Frontal cortex (tissue), 4 donors: ENCODE measurements around the gene SLC6A19. TPM values are rescaled to one million over a fixed set of nuclear protein-coding genes. Genes with fewer than 3 reads are reported as not detected.
"Not testable (repeated sequence)": the region's sequence is repeated elsewhere in the genome, so short reads cannot be mapped to it uniquely, and the experiment has no call there.

Experiments used
- DNase-seq, 2 donors: peaks; one replicate each; pipeline ENCODE4 v3.0.0; 2012; ENCODE audit warnings: low spot score in 2 of 2
- FAIRE-seq: peaks from 2 replicates; lab custom pipeline; 2012; peaks lifted over from hg19 to GRCh38; lab: Jason Lieb, UNC
- total RNA-seq: library from RNA; depleted of rRNA; stranded (reverse); fragments of >200 nt; gene quantifications from one replicate; pipeline ENCODE4 v1.2.3, GENCODE V29; 2014
- donor health status: control.
- donor health status: control.
- donor health status: control.

SLC6A19 gene
- total RNA-seq, 1 donor from 2014 or later: not detected

DNA sequence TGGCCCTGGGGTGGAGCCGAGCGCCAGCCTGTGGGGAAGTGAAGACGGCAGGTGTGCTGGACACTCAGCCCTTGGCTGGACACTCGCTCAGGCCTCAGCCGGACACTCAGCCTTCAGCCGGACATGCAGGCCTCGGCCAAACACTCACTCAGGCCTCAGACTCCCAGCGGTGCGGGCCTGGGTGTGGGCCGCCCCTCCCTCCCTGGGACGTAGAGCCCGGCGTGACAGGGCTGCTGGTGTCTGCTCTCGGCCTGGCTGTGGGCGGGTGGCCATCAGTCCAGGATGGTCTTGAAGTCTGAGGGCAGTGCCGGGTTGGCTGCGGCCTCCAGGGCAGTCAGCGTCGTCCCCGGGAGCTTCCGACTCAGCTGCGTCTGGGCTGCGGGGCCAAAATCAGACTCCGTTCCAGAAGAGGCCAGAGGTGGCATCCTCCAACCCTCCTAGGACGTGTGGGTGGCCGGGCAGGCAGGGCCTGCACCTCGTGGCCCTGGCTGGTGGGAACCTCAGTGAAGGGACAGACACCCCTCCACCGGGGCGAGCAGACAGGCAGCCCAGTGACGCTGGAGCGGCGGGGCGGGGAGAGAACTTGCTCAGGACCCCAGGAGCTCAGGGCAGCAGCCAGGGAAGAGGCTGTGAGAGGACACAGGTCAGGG is 52.2 kb downstream of the SLC6A19 start:
- no peak for DNase-seq
- no peak for FAIRE-seq

DNA sequence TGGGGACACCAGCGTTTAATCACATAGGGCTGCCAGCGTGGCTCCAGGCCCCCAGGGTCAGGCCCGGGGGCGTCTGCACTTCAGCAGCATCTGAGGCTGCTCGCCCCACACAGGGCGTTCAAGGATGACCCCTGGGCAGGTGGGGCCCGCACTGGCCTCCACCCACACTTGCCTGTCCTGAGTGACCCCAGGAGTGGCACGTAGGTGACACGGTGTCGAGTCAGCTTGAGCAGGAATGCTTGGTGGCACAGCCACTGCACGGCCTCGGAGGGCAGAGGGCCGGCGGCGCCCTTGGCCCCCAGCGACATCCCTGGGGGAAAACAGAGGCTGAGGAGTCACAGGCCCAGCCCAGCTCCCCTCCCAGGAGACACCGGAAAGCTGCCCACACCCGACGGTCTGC is 52.8 kb downstream of the SLC6A19 start:
- no peak for DNase-seq
- FAIRE-seq: no peak

DNA sequence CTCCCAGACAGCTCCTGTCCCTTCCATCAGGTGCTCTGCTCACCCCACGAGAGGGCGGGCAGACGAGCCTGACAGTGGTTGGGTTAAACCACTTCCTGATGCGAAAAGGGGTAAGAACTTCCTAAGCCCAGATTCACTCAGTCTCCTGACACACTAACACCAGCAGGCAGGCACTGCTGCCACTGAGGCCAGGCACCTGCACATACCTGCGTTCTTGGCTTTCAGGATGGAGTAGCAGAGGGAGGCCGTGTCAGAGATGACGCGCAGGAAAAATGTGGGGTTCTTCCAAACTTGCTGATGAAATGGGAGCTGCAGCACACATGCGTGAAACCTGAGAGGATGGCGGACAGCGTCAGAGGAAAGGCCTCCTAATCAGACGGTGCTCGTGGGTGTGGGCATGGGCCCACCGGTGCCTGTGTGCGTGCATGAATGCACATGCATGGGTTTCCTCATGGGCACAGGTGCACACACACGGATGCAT is 53.7 kb downstream of the SLC6A19 start:
- DNase-seq (no peak), FAIRE-seq (no peak)

DNA sequence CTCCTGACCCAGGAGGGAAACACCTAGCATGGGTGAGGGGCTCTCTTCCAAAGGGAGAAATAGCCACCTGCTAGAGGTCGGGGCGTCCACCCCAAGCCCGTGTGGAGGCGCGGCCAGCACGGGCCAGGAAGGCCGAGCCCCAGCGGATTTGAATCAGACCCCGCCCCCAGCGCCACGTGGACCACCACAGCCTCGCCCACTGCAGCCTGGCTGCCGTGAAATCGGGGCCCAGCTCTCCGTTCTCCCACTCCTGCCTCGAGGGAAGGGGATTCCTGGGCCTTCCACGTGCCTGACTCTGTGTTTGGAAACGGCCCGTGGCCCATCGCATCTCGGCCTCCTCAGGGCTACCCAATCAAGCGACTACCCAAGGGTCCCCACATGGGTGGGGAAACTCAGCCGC is 55.4 kb downstream of the SLC6A19 start:
- FAIRE-seq (no peak), DNase-seq (no peak)

DNA sequence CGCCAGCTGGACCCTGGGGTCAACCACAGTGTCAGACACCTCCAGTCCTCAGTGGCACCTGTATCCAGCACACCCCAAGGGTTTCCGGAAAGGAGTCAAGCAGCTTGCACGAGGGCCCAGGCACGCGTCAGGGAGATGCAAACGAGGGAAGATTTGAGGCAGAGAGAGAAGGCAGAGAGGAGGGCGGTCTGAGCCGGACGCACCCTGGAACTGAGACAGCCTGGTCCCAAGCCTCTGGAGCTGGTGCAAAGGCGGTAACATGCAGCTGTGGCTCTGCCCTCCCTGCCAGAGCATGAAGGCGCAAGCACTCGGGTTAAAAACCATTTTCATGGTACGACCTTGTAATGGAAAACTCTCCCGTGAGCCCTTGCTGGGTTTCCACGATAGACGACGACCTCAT is 56.0 kb downstream of the SLC6A19 start:
- DNase-seq (no peak), FAIRE-seq (no peak)

DNA sequence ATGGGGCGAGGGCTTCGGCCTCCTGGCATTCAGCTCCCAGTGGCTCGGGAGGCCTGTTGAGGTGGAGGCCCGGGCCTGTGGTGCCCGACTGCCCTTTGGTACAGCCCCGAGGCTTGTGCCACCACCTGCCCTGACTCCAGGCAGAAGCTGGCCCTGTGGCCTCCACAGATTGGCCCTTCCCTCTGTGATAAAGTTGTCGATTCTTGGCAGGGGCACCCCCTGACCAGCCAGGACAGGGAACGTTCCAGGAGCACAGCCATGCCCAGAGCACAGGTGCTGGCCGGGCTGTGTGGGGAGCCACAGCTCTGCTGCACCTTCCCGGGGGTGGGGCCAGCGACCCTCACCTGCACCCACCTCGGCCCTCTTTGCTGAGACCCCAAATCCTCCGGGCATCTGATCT is 56.4 kb downstream of the SLC6A19 start:
- DNase-seq (no peak), FAIRE-seq (no peak)

DNA sequence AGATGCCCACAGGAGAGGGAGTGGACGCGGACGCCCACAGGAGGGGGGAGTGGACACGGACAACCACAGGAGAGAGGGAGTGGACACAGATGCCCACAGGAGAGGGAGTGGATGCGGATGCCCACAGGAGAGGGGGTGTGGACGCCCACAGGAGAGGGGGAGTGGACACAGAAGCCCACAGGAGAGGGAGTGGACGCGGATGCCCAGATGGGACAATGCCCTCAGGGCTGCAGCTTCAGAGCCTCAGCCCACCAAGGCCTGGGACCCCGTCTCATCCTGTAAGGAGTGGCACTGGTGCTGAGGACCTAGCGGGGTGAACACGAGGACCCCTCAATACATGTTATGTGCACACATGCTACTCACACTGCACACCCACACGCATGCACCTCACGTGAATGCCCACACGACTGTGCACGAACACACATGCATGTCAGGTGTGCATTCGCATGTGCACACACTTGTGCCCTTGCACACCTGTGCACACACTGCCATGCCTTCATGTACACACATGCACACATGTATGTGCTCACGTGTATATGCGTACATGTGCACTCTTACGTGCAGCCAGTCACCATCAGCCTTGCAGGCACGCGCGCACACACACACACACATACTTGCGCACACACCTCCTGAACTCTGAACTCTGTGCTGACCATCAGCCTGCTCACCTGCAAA is 58.5 kb downstream of the SLC6A19 start:
- FAIRE-seq (no peak), DNase-seq (no peak)

DNA sequence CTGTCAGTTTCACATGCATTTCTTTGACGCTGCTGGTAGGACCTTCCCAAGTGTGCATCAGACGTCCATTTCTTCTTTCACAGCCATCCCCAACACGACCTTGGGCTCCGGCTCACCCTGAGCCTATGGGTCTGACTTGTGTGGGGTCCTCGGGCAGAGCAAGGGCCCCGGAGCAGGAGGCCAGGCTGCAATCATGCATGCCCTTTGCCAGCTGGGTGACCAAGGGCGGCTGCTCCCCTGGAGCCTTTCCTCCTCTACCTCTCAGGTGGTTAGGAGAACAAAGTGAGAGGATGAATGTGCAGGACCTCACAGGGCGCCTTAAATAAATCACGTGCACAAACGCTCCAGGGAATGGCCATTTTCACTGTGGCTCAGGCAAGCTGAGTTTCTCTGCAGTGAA is 60.2 kb downstream of the SLC6A19 start:
- DNase-seq: no peak
- no peak for FAIRE-seq

DNA sequence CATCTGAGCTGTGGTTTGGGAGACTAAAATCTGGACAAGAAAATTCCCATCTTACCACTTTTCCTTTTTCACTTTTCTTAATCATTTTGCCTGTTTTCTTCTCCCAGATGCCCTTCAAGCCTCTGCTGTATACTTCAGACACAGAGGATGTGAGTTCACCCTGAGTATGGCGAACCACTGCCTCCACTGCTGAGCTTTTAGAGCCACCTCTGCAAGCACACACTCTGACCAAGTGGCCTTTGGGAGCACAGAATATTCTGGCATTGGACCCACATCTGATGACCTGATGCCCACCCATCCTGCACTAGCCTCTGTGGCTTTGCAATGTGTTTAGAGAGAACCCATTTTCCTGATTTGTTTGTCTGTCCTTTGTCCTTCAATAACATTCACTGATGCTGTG is 61.0 kb downstream of the SLC6A19 start:
- FAIRE-seq: no peak
- no peak for DNase-seq

DNA sequence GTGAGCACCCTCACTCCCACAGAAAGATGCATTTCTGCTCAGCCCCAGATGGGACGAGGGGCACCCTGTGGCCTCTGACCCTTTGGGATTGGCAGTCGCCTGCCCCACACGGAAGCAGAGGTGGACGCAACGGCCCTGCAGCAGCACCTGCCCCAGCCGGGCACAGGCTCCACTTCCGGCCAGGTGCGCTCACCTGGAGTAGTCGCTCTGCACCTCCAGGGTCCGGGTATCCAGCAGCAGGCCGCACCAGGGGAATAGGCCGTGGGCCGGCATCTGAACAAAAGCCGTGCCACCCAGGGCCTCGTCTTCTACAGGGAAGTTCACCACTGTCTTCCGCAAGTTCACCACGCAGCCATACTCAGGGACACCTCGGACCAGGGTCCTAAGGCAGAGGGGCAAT is 62.8 kb downstream of the SLC6A19 start:
- FAIRE-seq (no peak), DNase-seq (no peak)

DNA sequence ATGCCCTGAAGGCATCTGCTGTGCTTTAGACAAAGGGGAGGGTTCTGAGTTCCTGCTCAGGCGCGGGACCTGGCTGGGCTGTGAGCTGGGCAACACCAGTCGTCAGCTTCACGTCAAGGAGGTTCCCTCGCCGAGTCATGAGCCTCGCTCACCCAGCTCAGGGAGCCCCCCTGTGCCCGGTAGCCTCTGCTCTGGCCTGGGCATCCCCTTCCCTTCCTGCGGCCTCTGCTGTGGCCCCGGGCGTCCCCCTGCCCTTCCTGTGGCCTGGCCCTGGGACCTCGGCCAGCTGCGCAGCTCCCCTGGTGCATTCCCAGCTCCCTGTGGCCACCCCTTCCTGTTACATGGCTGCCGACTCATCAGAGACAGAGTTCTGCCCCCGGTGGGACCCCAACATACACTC is 63.6 kb downstream of the SLC6A19 start:
- FAIRE-seq (no peak), DNase-seq (no peak)

DNA sequence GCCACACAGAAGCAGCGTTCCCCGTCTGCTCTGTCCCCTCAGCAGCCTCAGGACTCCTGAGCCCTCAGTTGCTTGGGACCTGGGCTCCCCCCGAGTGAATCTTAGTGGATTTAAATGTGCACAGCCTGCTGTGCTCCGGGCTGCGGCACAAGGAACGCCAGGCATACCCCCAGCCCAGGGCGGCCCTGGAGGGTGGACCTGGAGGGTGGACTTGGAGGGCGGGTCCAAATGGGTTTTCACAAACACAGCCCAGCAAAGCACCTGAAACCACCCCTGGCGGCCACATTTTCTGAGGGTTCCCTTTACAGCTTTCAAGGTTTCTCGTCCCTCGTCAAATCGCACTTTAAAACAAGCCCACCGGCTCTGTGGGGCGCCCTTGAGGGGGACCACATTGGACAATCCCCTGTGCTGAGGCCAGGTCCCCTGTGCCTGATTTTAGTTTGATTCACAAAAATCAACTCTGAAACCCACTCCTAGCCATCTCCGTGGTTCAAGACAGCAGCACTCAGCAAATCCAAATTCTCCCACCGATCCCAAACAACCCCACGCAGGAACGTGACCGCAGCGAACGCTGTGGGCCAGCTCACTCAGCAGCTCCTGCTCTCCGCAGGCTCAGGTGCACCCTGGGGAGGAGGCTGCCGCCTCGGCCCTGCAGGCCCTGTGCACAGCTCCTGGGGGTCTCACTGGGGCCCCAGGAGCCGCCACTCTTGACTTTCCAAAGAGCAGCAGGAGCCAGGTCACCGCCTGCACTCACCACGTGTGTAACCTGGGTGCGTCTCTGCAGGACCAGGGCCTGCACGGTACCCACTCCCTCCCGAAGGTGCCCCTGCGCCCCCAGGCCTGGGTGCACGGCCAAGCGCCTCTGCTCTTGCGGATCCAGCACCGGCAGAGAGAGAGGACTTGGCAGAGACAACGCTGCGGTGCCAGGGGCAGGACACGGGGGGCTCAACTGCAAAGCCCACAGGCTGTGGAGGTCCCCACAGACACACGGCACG is 64.4 kb downstream of the SLC6A19 start:
- FAIRE-seq (no peak), DNase-seq (no peak)

DNA sequence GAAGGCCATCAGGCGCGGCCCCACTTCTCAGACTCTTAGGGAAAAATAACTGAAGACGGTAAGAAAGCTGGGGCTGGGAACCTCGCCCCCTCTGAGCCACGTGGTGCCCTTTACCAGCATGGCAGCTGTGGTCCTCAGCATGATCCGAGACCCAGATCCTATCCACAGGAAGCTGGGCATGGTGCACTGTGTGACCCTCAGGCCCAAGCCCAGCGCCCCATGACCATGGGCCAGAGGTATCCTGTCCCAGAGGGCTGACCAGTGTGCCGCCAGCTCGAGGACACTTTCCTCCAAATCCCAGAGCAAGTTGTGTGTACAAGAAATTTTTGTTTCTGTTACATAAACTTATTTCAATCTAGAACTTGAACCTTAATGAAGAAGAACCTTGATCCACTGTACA is 65.4 kb downstream of the SLC6A19 start:
- FAIRE-seq (no peak), DNase-seq (no peak)

DNA sequence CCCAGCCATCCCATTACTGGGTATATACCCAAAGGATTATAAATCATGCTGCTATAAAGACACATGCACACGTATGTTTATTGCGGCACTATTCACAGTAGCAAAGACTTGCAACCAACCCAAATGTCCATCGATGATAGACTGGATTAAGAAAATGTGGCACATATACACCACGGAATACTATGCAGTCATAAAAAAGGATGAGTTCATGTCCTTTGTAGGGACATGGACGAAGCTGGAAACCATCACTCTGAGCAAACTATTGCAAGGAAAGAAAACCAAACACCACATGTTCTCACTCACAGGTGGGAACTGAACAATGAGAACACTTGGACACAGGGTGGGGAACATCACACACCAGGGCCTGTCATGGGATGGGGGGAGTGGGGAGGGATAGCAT is 66.1 kb downstream of the SLC6A19 start:
- FAIRE-seq, DNase-seq: not testable (repeated sequence)

DNA sequence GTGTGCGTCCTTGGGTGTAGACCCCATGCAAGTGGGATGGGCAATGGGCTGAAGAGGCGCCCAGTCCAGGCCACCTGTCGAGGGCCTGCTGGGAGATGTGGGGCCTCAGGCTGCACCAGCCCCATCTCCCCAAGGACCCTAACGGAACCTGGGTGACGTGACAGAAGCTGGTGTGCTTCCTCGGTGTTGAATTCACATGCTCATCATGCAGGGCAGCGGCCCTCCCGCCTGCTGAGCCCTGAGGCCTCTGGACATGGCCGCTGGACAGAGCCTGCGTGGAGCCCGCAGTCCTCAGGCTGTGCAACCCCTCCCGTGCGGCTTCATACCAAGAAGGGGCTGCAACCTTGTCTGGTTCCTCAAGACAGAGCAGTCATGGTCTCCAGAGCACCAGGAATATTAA is 66.7 kb downstream of the SLC6A19 start:
- no peak for DNase-seq
- FAIRE-seq: no peak

DNA sequence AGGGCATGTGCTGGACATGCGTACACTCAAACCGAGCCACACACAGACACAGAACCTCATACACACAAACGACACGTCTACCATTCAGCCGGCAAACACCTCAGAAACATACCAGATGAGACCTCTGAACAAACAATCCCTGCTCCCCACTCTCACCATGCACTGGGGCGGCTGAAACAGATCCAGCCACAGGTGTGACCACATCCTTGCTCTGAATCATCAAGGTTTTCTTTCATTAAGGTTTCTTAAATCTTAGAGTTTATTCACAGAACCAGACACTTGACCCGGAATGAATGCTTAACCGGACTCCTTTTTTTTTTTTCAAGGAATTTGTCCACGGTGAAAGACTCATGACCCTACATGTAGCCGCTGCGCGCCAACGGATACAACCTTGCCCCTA is 67.3 kb downstream of the SLC6A19 start:
- no peak for DNase-seq
- no peak for FAIRE-seq

DNA sequence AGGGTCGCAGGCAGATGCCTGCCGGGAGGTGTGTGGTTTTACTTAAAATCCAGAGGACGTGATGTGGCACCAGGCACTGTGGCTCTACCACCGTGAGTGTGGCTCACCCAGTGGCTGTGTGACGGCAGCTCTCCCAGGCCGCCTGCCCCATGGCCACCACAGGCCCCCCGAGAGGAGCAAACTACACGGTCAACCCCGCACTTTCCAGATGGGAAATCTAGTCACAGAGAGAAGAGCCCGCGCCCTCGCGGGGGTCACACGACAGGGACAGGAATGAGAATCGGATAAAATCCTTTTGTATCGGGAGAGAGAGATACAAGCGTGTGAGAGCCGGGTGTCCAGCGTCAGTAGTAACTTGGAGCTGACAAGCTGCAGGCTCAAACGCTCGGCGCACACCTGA is 69.0 kb downstream of the SLC6A19 start:
- DNase-seq (no peak), FAIRE-seq (no peak)

DNA sequence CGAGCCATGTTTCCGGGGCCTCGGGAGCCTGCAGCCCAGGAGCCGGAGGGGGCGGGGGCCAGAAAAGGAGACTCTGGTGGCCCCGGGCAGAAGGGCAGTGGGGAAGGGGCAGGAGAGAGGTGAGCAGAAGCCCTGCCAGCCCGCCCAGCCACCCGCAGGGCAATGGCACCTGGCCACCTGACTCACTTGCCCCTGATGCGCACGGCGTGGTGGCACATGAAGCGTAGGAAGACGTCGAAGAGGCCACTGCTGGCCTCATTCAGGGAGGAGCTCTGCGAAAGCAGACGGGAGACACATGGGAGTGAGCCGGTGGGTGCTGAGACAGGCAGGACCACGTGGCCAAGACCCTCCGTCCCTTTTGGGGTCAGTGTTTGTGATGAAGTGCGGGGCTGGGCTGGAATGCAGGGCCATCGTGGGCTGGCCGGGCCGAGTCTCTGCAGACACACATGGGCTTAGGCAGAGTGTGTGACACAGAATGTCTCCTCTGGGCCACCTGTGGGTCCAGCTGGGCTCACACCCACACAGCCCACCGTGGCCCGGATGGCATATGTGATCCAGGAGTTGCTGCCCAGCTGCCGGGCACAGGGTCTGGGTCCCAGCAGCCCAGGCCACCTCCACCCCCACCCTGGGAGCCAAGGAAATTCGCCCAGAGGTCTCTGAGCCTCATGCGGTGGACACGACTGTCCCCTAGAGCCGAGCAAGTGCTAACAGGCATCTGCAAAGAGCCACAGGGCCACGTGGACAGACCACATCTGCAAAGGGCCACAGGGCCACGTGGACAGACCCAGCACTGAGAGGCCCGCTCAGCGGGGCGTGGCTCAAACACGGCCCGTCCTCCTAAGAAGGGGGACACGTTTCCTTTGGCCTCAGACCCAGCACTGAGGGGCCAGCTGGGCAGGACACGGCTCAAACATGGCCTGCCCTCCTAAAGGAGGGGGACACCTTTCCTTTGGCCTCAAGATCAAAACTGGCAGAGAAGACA is 69.8 kb downstream of the SLC6A19 start:
- FAIRE-seq: no peak
- DNase-seq: no peak

DNA sequence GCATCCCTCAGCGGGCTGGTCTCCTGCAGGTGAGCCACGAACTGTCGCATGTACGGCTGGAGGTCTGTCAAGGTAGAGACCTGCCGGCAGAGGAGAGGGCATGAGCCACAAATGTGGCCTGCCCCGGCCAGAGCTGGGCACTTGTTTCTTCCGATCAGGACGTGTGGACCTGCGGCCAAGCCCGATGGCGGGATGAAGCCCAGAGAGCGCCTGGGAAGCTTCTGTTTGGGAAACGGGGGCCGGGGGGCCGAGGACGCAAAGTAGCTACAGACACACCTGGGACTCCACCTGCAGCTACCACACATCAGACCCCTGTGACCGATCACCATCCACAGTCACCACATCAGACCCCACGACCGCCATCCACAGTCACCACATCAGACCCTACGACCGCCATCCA is 70.8 kb downstream of the SLC6A19 start:
- no peak for DNase-seq
- no peak for FAIRE-seq

DNA sequence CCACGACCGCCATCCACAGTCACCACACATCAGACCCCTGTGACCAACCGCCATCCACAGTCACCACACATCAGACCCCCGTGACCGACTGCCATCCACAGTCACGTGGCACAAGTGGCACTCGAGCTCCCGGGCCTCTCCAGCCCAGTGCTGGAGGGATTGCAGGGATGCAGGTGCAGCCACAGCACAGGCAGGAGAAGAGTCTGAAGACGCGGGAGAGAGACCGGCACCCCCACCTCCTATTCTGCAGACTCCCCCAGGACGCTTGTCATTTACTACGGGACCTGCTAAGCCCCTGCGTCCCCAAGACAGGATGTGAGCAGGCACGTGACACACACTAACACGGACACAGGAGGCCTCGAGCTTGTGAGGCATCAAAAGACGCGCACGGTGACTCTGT is 72.3 kb downstream of the SLC6A19 start:
- no peak for FAIRE-seq

More for the DNA sequence above, 72.3 kb downstream of the SLC6A19 start:
- DNase-seq: no peak
